CD8-positive, alpha-beta memory T cell (primary cell): ENCODE data around the gene CLNS1A. TPM values are rescaled to one million over a fixed set of nuclear protein-coding genes. Genes with fewer than 3 reads are reported as not detected.

Experiments used
- CTCF ChIA-PET: fragments of 350-600 bp; sonication (Branson Sonifier 250); formaldehyde crosslinking; loops from one replicate; lab custom pipeline; 2021; ENCODE audit warnings: antibody characterized with exemption; lab: Charles Lee
- POLR2A ChIA-PET: fragments of 350-600 bp; sonication (Branson Sonifier 250); formaldehyde crosslinking; loops from one replicate; lab custom pipeline; 2021; ENCODE audit warnings: antibody characterized with exemption; lab: Charles Lee
- DNase-seq, 5 donors: peaks; one replicate each; pipeline versions ENCODE4 v3.0.0 to v3.0.0-alpha.2; 2020 to 2022; ENCODE audit warnings: mixed read lengths in 1 of 5
- H3K27ac ChIP-seq: one replicate; pipeline ENCODE4 v1.7.0; 2013; ENCODE audit warnings: low read depth, mild to moderate bottlenecking, low read length, moderate library complexity
- H3K27me3 ChIP-seq: 2 replicates; pipeline ENCODE4 v1.7.0; 2013; ENCODE audit warnings: low read length, mild to moderate bottlenecking; ENCODE audit not compliant: insufficient read depth, poor library complexity, severe bottlenecking
- H3K36me3 ChIP-seq: 2 replicates; pipeline ENCODE4 v1.7.0; 2013; ENCODE audit warnings: mild to moderate bottlenecking, low read length, moderate library complexity; ENCODE audit not compliant: insufficient read depth
- H3K4me1 ChIP-seq: 2 replicates; pipeline ENCODE4 v1.7.0; 2013; ENCODE audit warnings: mild to moderate bottlenecking, low read length, moderate library complexity; ENCODE audit not compliant: insufficient read depth
- H3K4me3 ChIP-seq: 2 replicates; pipeline ENCODE4 v1.7.0; 2013; ENCODE audit warnings: mild to moderate bottlenecking, low read length
- H3K9me3 ChIP-seq: 2 replicates; pipeline ENCODE4 v1.7.0; 2013; ENCODE audit warnings: mild to moderate bottlenecking, low read length
- H3K27ac Mint-ChIP-seq, 8 donors: one replicate each; pipeline ENCODE4 v1.8.0; 2020 to 2021; ENCODE audit warnings: mixed read lengths in 8 of 8, mild to moderate bottlenecking in 6 of 8, inconsistent platforms in 3 of 8, moderate library complexity in 3 of 8
- H3K27me3 Mint-ChIP-seq, 2 donors: one replicate each; pipeline ENCODE4 v1.8.0; 2020 to 2021; ENCODE audit warnings: mixed read lengths in 2 of 2, mild to moderate bottlenecking in 1 of 2, moderate library complexity in 1 of 2
- H3K36me3 Mint-ChIP-seq, 3 donors: one replicate each; pipeline ENCODE4 v1.8.0; 2020 to 2021; ENCODE audit warnings: mixed read lengths in 3 of 3, inconsistent platforms in 1 of 3, mild to moderate bottlenecking in 1 of 3
- H3K4me1 Mint-ChIP-seq, 3 donors: one replicate each; pipeline ENCODE4 v1.8.0; 2020 to 2021; ENCODE audit warnings: mixed read lengths in 3 of 3, inconsistent platforms in 1 of 3, mild to moderate bottlenecking in 1 of 3
- H3K4me3 Mint-ChIP-seq, 7 donors: one replicate each; pipeline ENCODE4 v1.8.0; 2020 to 2021; ENCODE audit warnings: mixed read lengths in 7 of 7, mild to moderate bottlenecking in 6 of 7, moderate library complexity in 4 of 7, inconsistent platforms in 2 of 7
- H3K9me3 Mint-ChIP-seq, 5 donors: one replicate each; pipeline ENCODE4 v1.8.0; 2020 to 2022; ENCODE audit warnings: mixed read lengths in 5 of 5, mild to moderate bottlenecking in 3 of 5, moderate library complexity in 2 of 5, inconsistent platforms in 1 of 5
- polyA plus RNA-seq: library from polyadenylated mRNA; unstranded; fragments of 300-500 nt; fragmentation: Illumina TruSeq; gene quantifications from one replicate; pipeline ENCODE4 v1.2.3, GENCODE V29; 2021
- total RNA-seq, 2 experiments: library from RNA; stranded (reverse); gene quantifications; one replicate each; pipeline ENCODE4 v1.2.3, GENCODE V29; 2021

The CLNS1A gene, protein sequence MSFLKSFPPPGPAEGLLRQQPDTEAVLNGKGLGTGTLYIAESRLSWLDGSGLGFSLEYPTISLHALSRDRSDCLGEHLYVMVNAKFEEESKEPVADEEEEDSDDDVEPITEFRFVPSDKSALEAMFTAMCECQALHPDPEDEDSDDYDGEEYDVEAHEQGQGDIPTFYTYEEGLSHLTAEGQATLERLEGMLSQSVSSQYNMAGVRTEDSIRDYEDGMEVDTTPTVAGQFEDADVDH
- 100 to 1,000 TPM; 138 to 143 TPM for total RNA-seq
- 114 TPM for polyA plus RNA-seq

DNA sequence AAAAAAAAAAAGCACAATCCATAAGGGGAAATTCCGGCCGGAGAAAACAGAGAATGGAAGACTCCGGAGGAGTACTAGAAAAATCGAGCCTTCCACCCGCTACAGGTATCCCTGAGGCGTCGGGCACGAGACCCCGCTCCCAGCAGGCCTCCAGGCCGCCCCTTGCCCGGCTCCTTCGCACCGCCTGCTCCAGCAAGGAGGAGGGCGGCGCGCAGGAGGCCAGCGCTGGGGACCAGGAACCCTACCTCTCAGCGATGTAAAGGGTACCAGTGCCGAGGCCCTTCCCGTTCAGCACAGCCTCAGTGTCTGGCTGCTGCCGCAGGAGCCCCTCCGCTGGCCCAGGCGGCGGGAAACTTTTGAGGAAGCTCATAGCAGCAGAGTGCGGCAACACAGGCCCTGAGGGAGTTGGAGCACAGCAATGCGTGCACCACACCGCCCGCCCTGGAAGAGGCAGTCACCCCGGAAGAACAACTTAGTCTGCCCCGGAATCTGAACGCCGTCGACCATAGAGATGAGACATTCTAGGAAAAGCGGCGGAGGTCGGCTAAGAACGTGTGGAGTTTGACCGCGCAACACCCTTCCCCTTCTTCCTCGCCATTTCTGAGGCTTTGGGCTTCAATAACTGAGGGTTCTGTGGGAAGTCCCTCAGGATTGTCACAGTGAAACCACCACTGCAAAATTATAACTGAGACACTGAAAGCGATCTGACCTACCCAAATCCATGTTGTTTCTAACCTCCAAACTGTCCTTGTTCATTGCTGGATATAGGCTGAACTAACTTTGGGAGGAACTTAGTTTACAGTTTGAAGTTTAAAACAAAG is at the start of gene CLNS1A:
TSS of gene CLNS1A (minus strand) at position 450 of the 821 bp plus-strand sequence. CDS start at position 370, 80 bp downstream.
- no peaks in the 10 kb centered on the region for H3K27me3 ChIP-seq
- no peaks in the 10 kb centered on the region for H3K36me3 ChIP-seq
- peak; percentile 57 to 85 (median 71) for DNase-seq
- H3K27ac ChIP-seq: peak within 1 kb of the TSS; percentile 57
- H3K9me3 Mint-ChIP-seq: no peaks in the 10 kb centered on the region
- peak within 1 kb of the TSS; percentile 48 to 98 (median 96) for H3K27ac Mint-ChIP-seq
- CTCF ChIA-PET: interaction anchor here (1.7 kb wide), 1 partner anchor 18 kb away, joined by 5 read pairs; no protein-coding TSS in a partner anchor
- H3K4me1 ChIP-seq: peaks cover 28% of the 10 kb centered on the region
- no peaks in the 10 kb centered on the region for H3K9me3 ChIP-seq
- peaks cover 6 to 21% (median 10%) of the 10 kb centered on the region in 3 donors for H3K36me3 Mint-ChIP-seq
- no peaks in the 10 kb centered on the region for H3K27me3 Mint-ChIP-seq
- peak within 1 kb of the TSS; percentile 89 to 99 (median 97) for H3K4me3 Mint-ChIP-seq
- peak within 1 kb of the TSS; percentile 64 for H3K4me3 ChIP-seq
- peaks cover 35 to 47% (median 46%) of the 10 kb centered on the region in 3 donors for H3K4me1 Mint-ChIP-seq
- POLR2A ChIA-PET: no interaction called here

DNA sequence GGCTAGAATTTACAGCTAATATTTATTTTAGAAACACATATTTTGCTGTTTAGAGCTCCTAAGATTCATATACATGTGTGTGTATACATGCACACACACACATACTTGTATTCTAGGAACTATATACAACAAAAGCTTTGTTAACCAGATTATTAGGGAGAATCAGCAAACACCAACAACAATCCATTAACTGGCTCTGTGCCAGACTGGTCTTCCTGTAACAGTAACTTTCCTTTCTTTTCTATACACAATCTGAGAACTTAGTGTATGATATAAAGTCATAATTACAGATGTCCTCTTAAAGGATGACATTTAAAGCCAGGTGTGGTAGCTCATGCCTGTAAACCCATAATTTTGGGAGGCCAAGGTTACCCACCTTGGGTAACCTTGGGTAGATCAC is 49.5 kb upstream of the CLNS1A start:
- Mint-ChIP-seq H3K27ac (peak overlapping the region in 1 of 8 donors; percentile 51), H3K9me3 (no peaks in the 10 kb centered on the region), H3K36me3 (peaks cover 5 to 82% (median 31%) of the 10 kb centered on the region in 3 donors), H3K4me1 (no peaks in the 10 kb centered on the region), H3K27me3 (no peaks in the 10 kb centered on the region), H3K4me3 (no peak overlapping the region)
- no peaks in the 10 kb centered on the region for H3K4me1 ChIP-seq
- no peak for DNase-seq
- H3K27ac ChIP-seq: no peak overlapping the region
- H3K36me3 ChIP-seq: peaks cover 22% of the 10 kb centered on the region
- H3K9me3 ChIP-seq: no peaks in the 10 kb centered on the region
- no peak overlapping the region for H3K4me3 ChIP-seq
- CTCF ChIA-PET: no interaction called here
- H3K27me3 ChIP-seq: no peaks in the 10 kb centered on the region
- POLR2A ChIA-PET: no interaction called here

- H3K36me3 Mint-ChIP-seq: peaks cover 21 to 85% (median 35%) of the 10 kb centered on the region in 3 donors
- Histone ChIP-seq H3K9me3 (no peaks in the 10 kb centered on the region), H3K4me3 (no peak overlapping the region), H3K4me1 (no peaks in the 10 kb centered on the region), H3K27me3 (no peaks in the 10 kb centered on the region), H3K27ac (no peak overlapping the region), H3K36me3 (peaks cover 62% of the 10 kb centered on the region)
- no peaks in the 10 kb centered on the region for H3K4me1 Mint-ChIP-seq
- H3K27ac Mint-ChIP-seq: peak overlapping the region in 2 of 8 donors; percentile 5 to 30
- no peaks in the 10 kb centered on the region for H3K27me3 Mint-ChIP-seq
- no peak overlapping the region for H3K4me3 Mint-ChIP-seq
- POLR2A ChIA-PET: no interaction called here
- CTCF ChIA-PET: interaction anchor here (0.9 kb wide), 1 partner anchor 10 kb away, joined by 3 read pairs; no protein-coding TSS in a partner anchor
- no peaks in the 10 kb centered on the region for H3K9me3 Mint-ChIP-seq
- DNase-seq: no peak
Observed at GRCh38 chr11:77677138-77677537, 39.5 kb upstream of the CLNS1A start.

GRCh38 chr11:77672264-77672663 is 34.7 kb upstream of the CLNS1A start:
- H3K27ac ChIP-seq: no peak overlapping the region
- no peaks in the 10 kb centered on the region for H3K27me3 Mint-ChIP-seq
- H3K9me3 Mint-ChIP-seq: no peaks in the 10 kb centered on the region
- no peak overlapping the region for H3K4me3 ChIP-seq
- no peaks in the 10 kb centered on the region for H3K9me3 ChIP-seq
- CTCF ChIA-PET: no interaction called here
- H3K4me3 Mint-ChIP-seq: no peak overlapping the region
- H3K27me3 ChIP-seq: no peaks in the 10 kb centered on the region
- no peaks in the 10 kb centered on the region for H3K4me1 ChIP-seq
- H3K36me3 Mint-ChIP-seq: peaks cover 24 to 89% (median 48%) of the 10 kb centered on the region in 3 donors
- POLR2A ChIA-PET: no interaction called here
- no peak overlapping the region for H3K27ac Mint-ChIP-seq
- peaks cover 61% of the 10 kb centered on the region for H3K36me3 ChIP-seq
- no peak for DNase-seq
- no peaks in the 10 kb centered on the region for H3K4me1 Mint-ChIP-seq

GRCh38 chr11:77669848-77670511 is 32.4 kb upstream of the CLNS1A start:
- no peaks in the 10 kb centered on the region for H3K9me3 ChIP-seq
- Mint-ChIP-seq H3K36me3 (peaks cover 14 to 86% (median 39%) of the 10 kb centered on the region in 3 donors), H3K9me3 (no peaks in the 10 kb centered on the region), H3K27ac (peak overlapping the region in 3 of 8 donors; percentile 5 to 95 (median 38)), H3K27me3 (no peaks in the 10 kb centered on the region), H3K4me3 (no peak overlapping the region), H3K4me1 (no peaks in the 10 kb centered on the region)
- H3K27me3 ChIP-seq: no peaks in the 10 kb centered on the region
- no peaks in the 10 kb centered on the region for H3K4me1 ChIP-seq
- ChIA-PET POLR2A (no interaction called here), CTCF (no interaction called here)
- H3K36me3 ChIP-seq: peaks cover 43% of the 10 kb centered on the region
- no peak overlapping the region for H3K27ac ChIP-seq
- H3K4me3 ChIP-seq: no peak overlapping the region
- no peak for DNase-seq

DNA sequence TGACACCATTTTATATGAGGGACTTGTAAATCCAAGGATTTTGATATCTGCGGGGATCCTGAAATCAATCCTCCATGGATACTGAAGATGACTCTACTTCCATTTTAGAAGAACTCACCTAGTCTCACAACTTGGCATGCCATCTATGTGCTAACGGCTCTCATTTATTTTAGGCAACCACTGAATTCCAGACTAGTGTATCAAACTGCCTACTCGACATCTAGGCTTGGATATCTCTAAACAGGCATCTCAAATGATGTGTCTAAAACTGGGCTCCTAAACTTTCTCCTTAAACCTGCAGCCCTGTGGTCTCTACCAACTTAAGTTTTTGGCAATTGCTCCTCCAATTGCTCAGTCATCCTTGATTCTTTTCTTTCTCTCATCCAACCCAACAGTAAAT is 31.2 kb upstream of the CLNS1A start:
- CTCF ChIA-PET: no interaction called here
- peak overlapping the region in 5 of 8 donors; percentile 3 to 63 (median 56) for H3K27ac Mint-ChIP-seq
- peaks cover 32% of the 10 kb centered on the region for H3K36me3 ChIP-seq
- no peaks in the 10 kb centered on the region for H3K27me3 Mint-ChIP-seq
- DNase-seq: no peak
- POLR2A ChIA-PET: no interaction called here
- H3K27ac ChIP-seq: no peak overlapping the region
- H3K27me3 ChIP-seq: no peaks in the 10 kb centered on the region
- H3K9me3 Mint-ChIP-seq: no peaks in the 10 kb centered on the region
- no peaks in the 10 kb centered on the region for H3K4me1 Mint-ChIP-seq
- no peak overlapping the region for H3K4me3 Mint-ChIP-seq
- H3K4me3 ChIP-seq: no peak overlapping the region
- H3K9me3 ChIP-seq: no peaks in the 10 kb centered on the region
- no peaks in the 10 kb centered on the region for H3K4me1 ChIP-seq
- peaks cover 7 to 82% (median 38%) of the 10 kb centered on the region in 3 donors for H3K36me3 Mint-ChIP-seq

DNA sequence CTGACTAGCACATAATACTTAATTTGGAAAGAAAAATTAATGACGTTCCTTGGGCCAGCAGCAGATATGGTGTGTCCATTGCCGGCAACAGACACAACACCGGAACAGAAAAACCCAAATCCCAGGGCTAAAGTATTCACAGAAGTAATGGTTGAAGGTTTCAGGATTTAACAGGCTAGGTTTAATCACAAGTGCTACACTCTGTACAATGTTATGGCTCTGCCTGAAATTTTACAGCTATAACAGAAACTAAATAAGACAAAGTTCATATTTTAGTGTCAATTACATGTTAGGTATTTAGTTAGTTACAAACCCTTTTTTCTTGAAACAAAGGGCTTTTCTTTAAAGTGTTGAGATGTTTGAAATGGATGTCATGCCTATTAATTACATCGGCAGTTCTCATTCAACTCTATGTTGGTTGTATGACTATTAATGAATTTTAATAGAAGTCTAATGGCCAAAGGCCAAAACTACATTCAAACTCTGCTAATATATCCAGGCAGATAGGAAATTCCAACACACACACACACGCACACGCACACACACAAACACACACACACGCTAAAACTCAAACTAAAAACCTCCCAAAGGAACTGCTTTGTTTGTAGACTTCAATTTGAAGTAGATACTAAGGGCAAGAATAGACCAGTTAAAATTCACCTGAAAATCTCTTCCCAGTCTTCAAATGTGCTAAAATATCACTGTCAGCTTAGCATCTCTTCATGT is 27.8 kb upstream of the CLNS1A start:
- H3K36me3 ChIP-seq: peaks cover 14% of the 10 kb centered on the region
- ChIA-PET CTCF (no interaction called here), POLR2A (no interaction called here)
- peak overlapping the region in 1 of 8 donors; percentile 44 for H3K27ac Mint-ChIP-seq
- H3K4me1 Mint-ChIP-seq: no peaks in the 10 kb centered on the region
- H3K4me3 ChIP-seq: no peak overlapping the region
- H3K27me3 Mint-ChIP-seq: no peaks in the 10 kb centered on the region
- peaks cover 4 to 53% (median 23%) of the 10 kb centered on the region in 3 donors for H3K36me3 Mint-ChIP-seq
- no peaks in the 10 kb centered on the region for H3K27me3 ChIP-seq
- no peak overlapping the region for H3K27ac ChIP-seq
- no peaks in the 10 kb centered on the region for H3K4me1 ChIP-seq
- no peaks in the 10 kb centered on the region for H3K9me3 ChIP-seq
- no peak overlapping the region for H3K4me3 Mint-ChIP-seq
- DNase-seq: no peak
- H3K9me3 Mint-ChIP-seq: no peaks in the 10 kb centered on the region
